GM13977 (cell line): ENCODE results near the gene XPR1.

Experiments used
- DNase-seq: peaks from one replicate; pipeline ENCODE4 v3.0.0; 2012; ENCODE audit warnings: low spot score
- in situ Hi-C: fragments of 300-500 bp; cut with MboI; formaldehyde crosslinking; loops from one replicate; pipeline ENCODE4 v1.12.0; 2022; ENCODE audit warnings: low sequenced_read_pairs, low pct_unique_long_range_greater_than_20kb, mixed read lengths, inconsistent platforms; ENCODE audit not compliant: unreplicated experiment
- TF ChIP-seq, protein P1 (sequence below): IDR thresholded peaks from 2 replicates; pipeline ENCODE4 v1.5.1; 2012; ENCODE audit warnings: mild to moderate bottlenecking, control low read depth; ENCODE audit not compliant: insufficient read depth; ENCODE audit errors: extremely low read depth, missing control alignments

Gene XPR1

DNA sequence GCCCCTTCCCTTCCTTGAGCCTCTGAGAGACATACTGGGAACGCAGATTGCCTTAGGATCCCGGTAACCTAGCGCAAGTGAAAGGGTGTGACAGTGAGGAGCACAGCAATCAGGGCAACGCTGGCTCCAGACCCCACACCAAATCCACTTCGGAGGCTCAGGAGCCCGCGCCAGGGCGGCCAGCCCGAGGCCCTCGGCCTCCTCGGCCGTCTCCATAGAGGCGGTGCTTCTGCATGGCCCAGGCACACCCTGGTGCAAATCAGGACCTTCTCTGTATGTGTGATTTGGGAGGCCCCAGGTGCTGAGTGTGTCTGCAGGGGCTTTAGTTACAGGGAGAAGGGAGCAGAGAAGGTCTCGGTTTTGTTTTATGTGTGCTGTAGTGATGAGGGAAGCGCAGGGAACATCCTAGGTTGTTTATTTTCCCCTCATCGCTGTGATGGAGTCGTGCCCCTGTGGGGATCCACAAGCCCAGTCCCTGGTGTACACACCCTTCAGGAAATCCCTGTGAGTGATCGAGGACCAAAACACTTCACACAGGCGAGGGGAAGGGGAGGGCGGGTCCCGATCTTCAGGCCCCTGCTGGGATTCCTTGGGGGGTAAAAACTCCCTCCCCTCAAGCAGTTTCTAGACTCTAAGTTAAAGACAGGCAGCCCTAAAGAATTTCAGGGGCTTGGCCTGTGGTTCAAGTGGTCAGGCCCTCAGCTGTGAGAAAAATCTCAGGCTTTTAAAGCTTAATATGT lies 290.2 kb downstream of the XPR1 start:
- DNase-seq: no peak
- TF ChIP-seq, protein P1, sequence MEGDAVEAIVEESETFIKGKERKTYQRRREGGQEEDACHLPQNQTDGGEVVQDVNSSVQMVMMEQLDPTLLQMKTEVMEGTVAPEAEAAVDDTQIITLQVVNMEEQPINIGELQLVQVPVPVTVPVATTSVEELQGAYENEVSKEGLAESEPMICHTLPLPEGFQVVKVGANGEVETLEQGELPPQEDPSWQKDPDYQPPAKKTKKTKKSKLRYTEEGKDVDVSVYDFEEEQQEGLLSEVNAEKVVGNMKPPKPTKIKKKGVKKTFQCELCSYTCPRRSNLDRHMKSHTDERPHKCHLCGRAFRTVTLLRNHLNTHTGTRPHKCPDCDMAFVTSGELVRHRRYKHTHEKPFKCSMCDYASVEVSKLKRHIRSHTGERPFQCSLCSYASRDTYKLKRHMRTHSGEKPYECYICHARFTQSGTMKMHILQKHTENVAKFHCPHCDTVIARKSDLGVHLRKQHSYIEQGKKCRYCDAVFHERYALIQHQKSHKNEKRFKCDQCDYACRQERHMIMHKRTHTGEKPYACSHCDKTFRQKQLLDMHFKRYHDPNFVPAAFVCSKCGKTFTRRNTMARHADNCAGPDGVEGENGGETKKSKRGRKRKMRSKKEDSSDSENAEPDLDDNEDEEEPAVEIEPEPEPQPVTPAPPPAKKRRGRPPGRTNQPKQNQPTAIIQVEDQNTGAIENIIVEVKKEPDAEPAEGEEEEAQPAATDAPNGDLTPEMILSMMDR: no peak

DNA sequence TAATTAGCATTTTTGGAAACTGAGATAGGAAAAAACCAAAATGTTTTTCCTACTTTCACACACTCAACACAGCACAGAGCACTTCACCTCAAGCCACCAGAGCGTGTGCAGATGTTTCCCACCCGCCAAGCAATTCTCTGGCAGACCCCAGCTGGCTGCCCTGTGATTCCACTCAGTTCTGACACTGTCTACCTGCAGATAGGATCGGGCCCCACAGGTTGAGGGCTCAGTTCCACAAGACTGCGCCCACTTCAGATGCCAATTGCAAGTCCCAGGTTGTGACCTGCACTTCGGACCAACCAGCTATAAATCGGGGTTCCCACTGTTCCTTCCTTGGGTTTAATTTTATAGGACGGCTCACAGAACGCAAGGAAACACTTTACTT lies 290.8 kb downstream of the XPR1 start:
- DNase-seq: no peak
- TF ChIP-seq, protein P1: no peak
- in situ Hi-C loops: no loop called here

More for the DNA sequence above, 290.2 kb downstream of the XPR1 start:
- in situ Hi-C loops: no loop called here

DNA sequence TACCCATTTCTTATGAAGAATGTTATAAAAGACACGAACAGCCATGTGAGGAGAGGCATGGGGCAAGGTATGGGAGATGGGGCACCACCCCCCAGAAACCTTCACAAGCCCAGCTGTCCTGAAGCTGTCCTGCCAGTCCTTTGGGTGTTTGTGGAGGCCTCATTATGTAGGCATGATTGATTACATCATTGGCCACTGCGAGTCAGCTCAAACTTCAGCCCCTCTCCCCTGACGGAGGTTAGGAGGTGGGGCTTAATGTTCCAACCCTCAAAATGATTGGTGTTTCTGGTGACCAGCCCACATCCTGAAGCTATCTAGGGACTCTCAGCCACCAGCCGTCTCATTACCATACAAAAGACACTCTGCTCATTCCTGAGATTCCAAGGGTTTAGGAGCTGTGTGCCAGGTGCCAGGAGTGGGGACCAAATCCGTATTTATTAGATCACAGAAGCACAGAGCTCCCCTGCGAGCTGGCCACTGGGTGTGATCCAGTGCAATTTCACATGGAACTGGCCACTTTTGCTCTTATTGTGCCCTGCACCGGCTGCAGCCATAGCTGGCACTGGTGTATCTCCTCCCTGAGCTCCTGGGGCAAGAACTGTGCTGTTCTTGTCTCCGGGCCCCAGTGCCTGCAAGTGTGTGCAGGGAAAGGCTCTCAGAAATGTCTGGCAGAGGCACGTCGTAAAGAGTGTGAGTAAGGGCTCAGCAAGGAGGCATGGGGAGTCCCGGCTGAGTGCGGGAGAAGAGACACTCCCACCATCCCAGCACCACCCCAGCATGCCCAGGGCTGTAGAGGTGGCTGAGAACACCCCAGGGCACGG lies 291.4 kb downstream of the XPR1 start:
- TF ChIP-seq, protein P1: no peak
- DNase-seq: no peak
- in situ Hi-C loops: no loop called here

DNA sequence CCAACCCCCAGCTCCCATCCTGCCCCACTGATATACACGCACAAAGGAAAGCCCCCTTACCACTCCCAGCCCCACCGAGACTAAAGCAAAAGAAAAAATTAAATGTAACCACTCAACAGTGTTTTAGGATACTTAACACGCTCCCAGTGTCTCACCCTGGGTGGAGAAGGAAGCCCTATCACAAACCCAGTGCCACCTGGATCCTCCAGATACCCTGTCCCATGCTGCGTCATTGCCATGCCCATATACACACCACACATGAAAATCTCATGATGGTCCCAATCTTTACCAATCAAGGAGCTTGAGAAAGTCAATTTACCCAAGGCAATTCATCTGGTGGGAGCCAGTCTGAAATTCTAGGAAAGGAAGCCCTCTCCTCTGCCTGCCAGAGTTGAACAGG lies 292.1 kb downstream of the XPR1 start:
- no peak for DNase-seq
- in situ Hi-C loops: no loop called here
- TF ChIP-seq, protein P1: no peak

DNA sequence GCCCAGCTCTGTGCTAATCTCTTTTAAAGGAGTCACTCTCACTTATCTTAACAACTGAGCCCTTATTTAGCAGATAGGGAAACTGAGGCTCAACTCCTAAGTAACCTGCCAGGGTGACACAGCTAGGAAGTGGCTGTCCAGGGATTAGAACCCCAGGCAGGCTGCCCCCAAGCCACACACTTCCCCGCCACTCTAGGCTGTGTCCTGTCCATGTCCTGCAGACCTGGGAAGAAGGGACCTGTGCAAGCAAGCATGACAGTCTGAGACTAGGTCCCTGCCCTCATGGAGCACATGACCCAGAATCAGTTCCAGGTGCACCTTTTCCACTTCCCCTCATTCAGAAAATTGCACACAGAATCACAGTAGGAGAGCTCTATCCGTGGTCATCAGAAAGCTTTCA lies 293.1 kb downstream of the XPR1 start:
- in situ Hi-C loops: no loop called here
- TF ChIP-seq, protein P1: no peak

DNA sequence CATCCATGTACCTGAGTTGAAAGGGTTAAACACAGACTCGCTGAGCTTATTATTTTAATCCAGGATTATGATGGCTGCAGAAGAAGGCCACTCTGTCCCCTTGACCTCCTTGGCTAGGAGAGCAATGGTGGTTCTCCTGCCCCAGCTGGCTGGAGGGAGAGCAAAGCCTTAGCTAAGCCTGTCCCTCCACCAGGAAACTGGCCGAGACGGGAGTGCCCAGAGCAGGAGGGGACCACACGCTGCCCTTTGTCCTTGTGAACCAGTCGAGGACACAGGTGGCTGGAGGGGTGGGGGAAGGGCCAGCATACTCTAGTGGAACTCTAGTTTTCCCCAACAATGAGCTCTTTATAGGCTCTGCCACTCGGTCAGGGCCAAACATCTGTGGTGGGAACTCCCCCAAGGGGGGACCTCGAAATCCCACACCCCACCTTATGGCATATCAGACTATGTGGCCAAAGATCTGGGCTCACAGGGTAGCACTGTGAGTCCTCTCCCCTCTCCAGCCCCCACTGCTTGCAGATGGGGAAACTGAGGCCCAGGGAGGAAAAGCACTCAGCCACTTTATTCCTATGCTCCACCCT lies 293.7 kb downstream of the XPR1 start:
- TF ChIP-seq, protein P1: no peak
- no peak for DNase-seq
- in situ Hi-C loops: no loop called here

More for the DNA sequence above, 293.1 kb downstream of the XPR1 start:
- no peak for DNase-seq
